Endothelial cell of umbilical vein (primary cell): Measurements from ENCODE around the gene CACNB4. TPM values are rescaled to one million over a fixed set of nuclear protein-coding genes. Genes with fewer than 3 reads are reported as not detected.

Experiments
- BruUV-seq: library from RNA; stranded (reverse); fragments of 400-500 nt; replicated peaks from 2 replicates; lab custom pipeline; 2021; lab: Mats Ljungman, UMichigan
- CTCF ChIA-PET: fragments of 300-600, 350-600 bp; sonication (Branson Sonifier 250); formaldehyde crosslinking; loops from one replicate; lab custom pipeline; 2021; ENCODE audit warnings: antibody characterized with exemption, inconsistent platforms; lab: Charles Lee
- POLR2A ChIA-PET: fragments of 300-600, 350-600 bp; sonication (Branson Sonifier 250); formaldehyde crosslinking; loops from one replicate; lab custom pipeline; 2021; ENCODE audit warnings: antibody characterized with exemption, inconsistent platforms; lab: Charles Lee
- DNase-seq: peaks from one replicate; pipeline ENCODE4 v3.0.0-alpha.2; 2011; ENCODE audit warnings: low read depth, low spot score
- FAIRE-seq: peaks from 2 replicates; lab custom pipeline; 2011; peaks lifted over from hg19 to GRCh38; lab: Jason Lieb, UNC
- H2AFZ ChIP-seq: 2 replicates; pipeline ENCODE4 v1.6.0; 2012; ENCODE audit warnings: low read depth, low read length, control low read depth, inconsistent platforms
- H3K27ac ChIP-seq: 2 replicates; pipeline ENCODE4 v1.5.1; 2011; ENCODE audit warnings: low read depth, mild to moderate bottlenecking, control low read depth, low read length, moderate library complexity; ENCODE audit not compliant: insufficient read depth
- H3K27me3 ChIP-seq, 2 experiments: 2 replicates each; pipeline versions ENCODE4 v1.6.0 to v1.6.1; 2011; ENCODE audit warnings: low read length in 2 of 2, mixed read lengths in 1 of 2; ENCODE audit not compliant: control insufficient read depth in 2 of 2, insufficient read depth in 2 of 2
- H3K36me3 ChIP-seq, 2 experiments: 2 replicates in 1 of 2; 3 replicates in 1 of 2; pipeline ENCODE4 v1.5.1; 2011; ENCODE audit warnings: low read length in 2 of 2, mild to moderate bottlenecking in 1 of 2, moderate library complexity in 1 of 2; ENCODE audit not compliant: control insufficient read depth in 2 of 2, insufficient read depth in 2 of 2; ENCODE audit errors: extremely low read depth in 1 of 2
- H3K4me1 ChIP-seq: 3 replicates; pipeline ENCODE4 v1.5.1; 2011; ENCODE audit warnings: mild to moderate bottlenecking, low read length; ENCODE audit not compliant: control insufficient read depth, insufficient read depth; ENCODE audit errors: extremely low read depth
- H3K4me2 ChIP-seq: 2 replicates; pipeline ENCODE4 v1.6.1; 2011; ENCODE audit warnings: low read length, control low read depth, mixed read lengths; ENCODE audit not compliant: insufficient read depth
- H3K4me3 ChIP-seq, 3 experiments: fragments of 200-600 bp in 1 of 3; sonication (generic), shearing (Covaris generic) in 1 of 3; replicated peaks in 1 of 3; 2 replicates each; pipeline ENCODE4 v1.5.1; 2011 to 2016; ENCODE audit warnings: control low read depth in 3 of 3, low read length in 3 of 3, mild to moderate bottlenecking in 2 of 3, inconsistent platforms in 1 of 3, low read depth in 1 of 3, moderate library complexity in 1 of 3; ENCODE audit not compliant: insufficient read depth in 1 of 3
- H3K79me2 ChIP-seq: 2 replicates; pipeline ENCODE4 v1.6.0; 2012; ENCODE audit warnings: low read length, inconsistent platforms; ENCODE audit not compliant: control insufficient read depth, insufficient read depth
- H3K9ac ChIP-seq: replicated peaks from 2 replicates; pipeline ENCODE3; 2011; ENCODE audit warnings: low read length, control low read depth; ENCODE audit not compliant: insufficient read depth; ENCODE audit errors: extremely low read depth
- H3K9me1 ChIP-seq: replicated peaks from 3 replicates; pipeline ENCODE4 v1.6.0; 2011; ENCODE audit warnings: mild to moderate bottlenecking, low read length; ENCODE audit not compliant: control insufficient read depth, insufficient read depth; ENCODE audit errors: extremely low read depth
- H3K9me3 ChIP-seq: replicated peaks from 2 replicates; pipeline ENCODE4 v1.5.1; 2012; ENCODE audit warnings: low read length, inconsistent platforms; ENCODE audit not compliant: control insufficient read depth, insufficient read depth
- H4K20me1 ChIP-seq: replicated peaks from 2 replicates; pipeline ENCODE3; 2011; ENCODE audit warnings: mild to moderate bottlenecking, low read length; ENCODE audit not compliant: control insufficient read depth, insufficient read depth; ENCODE audit errors: extremely low read depth
- CTCF ChIP-seq, 2 donors: IDR thresholded peaks; 1 replicate in 1 of 2; 2 replicates in 1 of 2; pipeline ENCODE4 v1.5.1; 2011; ENCODE audit warnings: low read length in 2 of 2, mild to moderate bottlenecking in 2 of 2, moderate library complexity in 2 of 2, control low read depth in 1 of 2, inconsistent platforms in 1 of 2, low read depth in 1 of 2; ENCODE audit not compliant: insufficient read depth in 1 of 2; ENCODE audit errors: extremely low read depth in 1 of 2
- EZH2 ChIP-seq: IDR thresholded peaks from 2 replicates; pipeline ENCODE4 v1.6.1; 2012; ENCODE audit warnings: borderline replicate concordance, low read depth, mild to moderate bottlenecking, moderate library complexity, low read length, inconsistent platforms; ENCODE audit not compliant: severe bottlenecking
- dilution Hi-C: fragments of 300-500 bp; cut with MboI; formaldehyde crosslinking; loops from one replicate; pipeline ENCODE4 v1.15.0; 2019; ENCODE audit warnings: low sequenced_read_pairs; ENCODE audit not compliant: extremely low pct_ligation_motif_present
- intact Hi-C: fragments of 100-400 bp; cut with micrococcal nuclease; formaldehyde crosslinking; loops from one replicate; pipeline ENCODE4 v1.10.0; 2022
- polyA plus RNA-seq, 4 experiments: library from polyadenylated mRNA; depleted of rRNA in 3 of 4; stranded (reverse) in 3 of 4; unstranded in 1 of 4; fragments of >200 nt; gene quantifications; 2 replicates each; pipeline versions ENCODE4 v1.2.1 to v1.2.3, GENCODE V29; 2011 to 2012; ENCODE audit warnings: missing spikeins in 1 of 4
- total RNA-seq: library from RNA; stranded (reverse); gene quantifications from 2 replicates; pipeline ENCODE4 v1.2.3, GENCODE V29; 2021

The CACNB4 gene
- total and polyA plus RNA-seq, 2 donors (not counting 3 experiments of a cell fraction or from before 2014, with no cell fraction given) = 0.23 to 0.58 TPM

GRCh38 chr2:152099367-152100050 is 665 bp upstream of the CACNB4 start:
- intact Hi-C loops = no loop called here
- no peaks in the 10 kb centered on the region for H3K36me3 ChIP-seq
- DNase-seq (peak; percentile 16), FAIRE-seq (no peak)
- peaks cover 44 to 58% of the 10 kb centered on the region in 2 experiments for H3K27me3 ChIP-seq
- ChIA-PET POLR2A (interaction anchor here (0.7 kb wide), 1 partner anchor 9 kb away, joined by 3 read pairs; no protein-coding TSS in a partner anchor), CTCF (no interaction called here)
- peak overlapping the region; percentile 40 to 57 (median 55) for H3K4me3 ChIP-seq
- dilution Hi-C loops = no loop called here
- peak overlapping the region; percentile 65 for H3K4me2 ChIP-seq
- TF ChIP-seq EZH2 (peak; percentile 94), CTCF (IDR thresholded peaks at IDR 0.05; ENCODE audit: extremely low read depth in 1 of 2, insufficient read depth in 1 of 2, low read depth in 1 of 2, low read length in 2 of 2) (no peak)
- no peaks in the 10 kb centered on the region for H3K9me1 ChIP-seq
- H3K27ac ChIP-seq = no peak overlapping the region
- no peak overlapping the region for H3K9ac ChIP-seq
- peaks cover 21% of the 10 kb centered on the region for H3K4me1 ChIP-seq
- H3K79me2 ChIP-seq = no peaks in the 10 kb centered on the region
- peak overlapping the region; percentile 86 for H2AFZ ChIP-seq
- no TSS peak for BruUV-seq
- H3K9me3 ChIP-seq = no peaks in the 10 kb centered on the region
- no peaks in the 10 kb centered on the region for H4K20me1 ChIP-seq
